Osteocyte (in vitro differentiated cells): ENCODE data around the gene FNBP1L. TPM values are rescaled to one million over a fixed set of nuclear protein-coding genes. Genes with fewer than 3 reads are reported as not detected.

Experiments
- DNase-seq: peaks from one replicate; pipeline ENCODE4 v3.0.0; 2021; ENCODE audit warnings: mixed read lengths; ENCODE audit not compliant: unreplicated experiment; ENCODE audit errors: extremely low spot score
- H3K27ac Mint-ChIP-seq: one replicate; pipeline ENCODE4 v1.8.0; 2021; ENCODE audit warnings: mild to moderate bottlenecking, mixed read lengths; ENCODE audit not compliant: unreplicated experiment
- H3K27me3 Mint-ChIP-seq: one replicate; pipeline ENCODE4 v1.8.0; 2021; ENCODE audit warnings: mixed read lengths; ENCODE audit not compliant: unreplicated experiment
- H3K36me3 Mint-ChIP-seq: one replicate; pipeline ENCODE4 v1.8.0; 2021; ENCODE audit warnings: mixed read lengths; ENCODE audit not compliant: unreplicated experiment
- H3K4me1 Mint-ChIP-seq: one replicate; pipeline ENCODE4 v1.8.0; 2021; ENCODE audit warnings: mixed read lengths; ENCODE audit not compliant: unreplicated experiment
- H3K4me3 Mint-ChIP-seq: one replicate; pipeline ENCODE4 v1.8.0; 2021; ENCODE audit warnings: mild to moderate bottlenecking, moderate library complexity, mixed read lengths; ENCODE audit not compliant: unreplicated experiment
- H3K9me3 Mint-ChIP-seq: one replicate; pipeline ENCODE4 v1.8.0; 2021; ENCODE audit warnings: mixed read lengths; ENCODE audit not compliant: unreplicated experiment
- CTCF ChIP-seq: fragments of 200-600 bp; sonication (generic); IDR thresholded peaks from 2 replicates; pipeline ENCODE4 v1.5.0; 2021; ENCODE audit warnings: antibody characterized with exemption, mild to moderate bottlenecking, moderate library complexity
- total RNA-seq: library from RNA; stranded (reverse); gene quantifications from 2 replicates; pipeline ENCODE4 v1.2.1, GENCODE V29; 2021

The FNBP1L gene
- total RNA-seq, 1 donor from 2014 or later, result 63.3 TPM

- DNase-seq, result no peak
- H3K27ac Mint-ChIP-seq, result no peak overlapping the region
- H3K4me3 Mint-ChIP-seq, result no peak overlapping the region
- H3K36me3 Mint-ChIP-seq, result peaks cover 35% of the 10 kb centered on the region
- H3K9me3 Mint-ChIP-seq, result peaks cover 6% of the 10 kb centered on the region
- no peaks in the 10 kb centered on the region for H3K27me3 Mint-ChIP-seq
- TF ChIP-seq CTCF, result no peak
- peaks cover 16% of the 10 kb centered on the region for H3K4me1 Mint-ChIP-seq
Measured at GRCh38 chr1:93559695-93560094, 111.8 kb downstream of the FNBP1L start.

- Mint-ChIP-seq H3K36me3 (peaks cover 46% of the 10 kb centered on the region), H3K27ac (peak overlapping the region; percentile 9), H3K9me3 (no peaks in the 10 kb centered on the region), H3K27me3 (no peaks in the 10 kb centered on the region), H3K4me1 (peaks cover 13% of the 10 kb centered on the region), H3K4me3 (no peak overlapping the region)
- DNase-seq, result no peak
- no peak for TF ChIP-seq CTCF
Measured at GRCh38 chr1:93565496-93566206, 117.7 kb downstream of the FNBP1L start.

- Mint-ChIP-seq H3K36me3 (peaks cover 45% of the 10 kb centered on the region), H3K4me3 (no peak overlapping the region), H3K4me1 (peaks cover 13% of the 10 kb centered on the region), H3K27ac (no peak overlapping the region), H3K9me3 (no peaks in the 10 kb centered on the region), H3K27me3 (no peaks in the 10 kb centered on the region)
- DNase-seq, result no peak
- TF ChIP-seq CTCF, result no peak
Measured at GRCh38 chr1:93566227-93566626, 118.3 kb downstream of the FNBP1L start.

- H3K27me3 Mint-ChIP-seq, result no peaks in the 10 kb centered on the region
- no peaks in the 10 kb centered on the region for H3K9me3 Mint-ChIP-seq
- no peak for DNase-seq
- H3K4me1 Mint-ChIP-seq, result peaks cover 13% of the 10 kb centered on the region
- peak overlapping the region; percentile 23 for H3K27ac Mint-ChIP-seq
- H3K36me3 Mint-ChIP-seq, result peaks cover 42% of the 10 kb centered on the region
- H3K4me3 Mint-ChIP-seq, result no peak overlapping the region
- TF ChIP-seq CTCF, result no peak
Measured at GRCh38 chr1:93567255-93567918, 119.5 kb downstream of the FNBP1L start.

GRCh38 chr1:93569489-93569888 lies 121.6 kb downstream of the FNBP1L start:
- Mint-ChIP-seq H3K27ac (no peak overlapping the region), H3K36me3 (peaks cover 42% of the 10 kb centered on the region), H3K4me1 (peaks cover 23% of the 10 kb centered on the region), H3K4me3 (no peak overlapping the region), H3K9me3 (no peaks in the 10 kb centered on the region), H3K27me3 (no peaks in the 10 kb centered on the region)
- DNase-seq, result no peak
- no peak for TF ChIP-seq CTCF
